IMR-90 (cell line): Measurements from ENCODE around the gene C11orf21. TPM values are rescaled to one million over a fixed set of nuclear protein-coding genes. Genes with fewer than 3 reads are reported as not detected.

Source experiments
- ATAC-seq: fragments of 200-7000 bp; cut with Tn5 transposase; 2 replicates; pipeline ENCODE4 v1.9.1; 2020; ENCODE audit warnings: low read depth, mild to moderate bottlenecking, moderate library complexity
- BruUV-seq: library from RNA; stranded (reverse); fragments of 400-500 nt; replicated peaks from 2 replicates; lab custom pipeline; 2021; lab: Mats Ljungman, UMichigan
- CTCF ChIA-PET: fragments of 300-600 bp; formaldehyde crosslinking; extraction: SDS; loops from one replicate; lab custom pipeline; 2021; ENCODE audit warnings: antibody characterized with exemption; lab: Yijun Ruan, JAX
- POLR2A ChIA-PET: fragments of 300-600 bp; sonication (Branson Sonifier 250); formaldehyde crosslinking; loops from one replicate; lab custom pipeline; 2022; ENCODE audit warnings: antibody characterized with exemption; ENCODE audit not compliant: unreplicated experiment; lab: Charles Lee
- DNase-seq: peaks from one replicate; pipeline ENCODE4 v3.0.0; 2013
- H2AFZ ChIP-seq: replicated peaks from 2 replicates; pipeline ENCODE3; 2013; ENCODE audit warnings: low read length, mild to moderate bottlenecking; ENCODE audit not compliant: poor library complexity
- H2AK5ac ChIP-seq: 2 replicates; pipeline ENCODE4 v1.6.1; 2013; ENCODE audit warnings: low read depth, low read length, inconsistent platforms
- H2AK9ac ChIP-seq: replicated peaks from 2 replicates; pipeline ENCODE3; 2013; ENCODE audit warnings: mild to moderate bottlenecking, low read depth, low read length, moderate library complexity; ENCODE audit not compliant: poor library complexity
- H2BK120ac ChIP-seq: 2 replicates; pipeline ENCODE4 v1.6.1; 2013; ENCODE audit warnings: low read depth, low read length, inconsistent platforms
- H2BK15ac ChIP-seq: 3 replicates; pipeline ENCODE4 v1.6.1; 2013; ENCODE audit warnings: low read depth, low read length, inconsistent platforms
- H2BK20ac ChIP-seq: 2 replicates; pipeline ENCODE4 v1.6.1; 2013; ENCODE audit warnings: low read depth, mild to moderate bottlenecking, inconsistent platforms, low read length, moderate library complexity
- H2BK5ac ChIP-seq: 2 replicates; pipeline ENCODE4 v1.6.1; 2013; ENCODE audit warnings: mild to moderate bottlenecking, low read depth, low read length, inconsistent platforms; ENCODE audit not compliant: poor library complexity, severe bottlenecking
- H3K14ac ChIP-seq: replicated peaks from 2 replicates; pipeline ENCODE4 v1.6.1; 2013; ENCODE audit warnings: low read depth, low read length, inconsistent platforms
- H3K18ac ChIP-seq: 2 replicates; pipeline ENCODE4 v1.6.1; 2013; ENCODE audit warnings: low read depth, low read length, control low read depth
- H3K23ac ChIP-seq: 2 replicates; pipeline ENCODE4 v1.6.1; 2013; ENCODE audit warnings: low read depth, low read length, inconsistent platforms
- H3K27ac ChIP-seq: 2 replicates; pipeline ENCODE4 v1.5.1; 2013; ENCODE audit warnings: mild to moderate bottlenecking, control low read depth, low read length; ENCODE audit not compliant: insufficient read depth
- H3K27me3 ChIP-seq: 2 replicates; pipeline ENCODE4 v1.6.1; 2013; ENCODE audit warnings: low read length; ENCODE audit not compliant: control insufficient read depth, insufficient read depth
- H3K36me3 ChIP-seq: 2 replicates; pipeline ENCODE4 v1.6.1; 2013; ENCODE audit warnings: low read length, mixed read lengths; ENCODE audit not compliant: control insufficient read depth, insufficient read depth
- H3K4ac ChIP-seq: 2 replicates; pipeline ENCODE4 v1.6.1; 2013; ENCODE audit warnings: low read depth, low read length, inconsistent platforms
- H3K4me1 ChIP-seq: 2 replicates; pipeline ENCODE4 v1.6.1; 2013; ENCODE audit warnings: low read length, mixed read lengths; ENCODE audit not compliant: control insufficient read depth, insufficient read depth
- H3K4me2 ChIP-seq: 2 replicates; pipeline ENCODE4 v1.6.1; 2013; ENCODE audit warnings: low read depth, mild to moderate bottlenecking, control low read depth, low read length, moderate library complexity
- H3K4me3 ChIP-seq: 2 replicates; pipeline ENCODE4 v1.5.1; 2013; ENCODE audit warnings: low read depth, mild to moderate bottlenecking, control low read depth, low read length, moderate library complexity; ENCODE audit not compliant: insufficient read depth
- H3K56ac ChIP-seq: 2 replicates; pipeline ENCODE4 v1.6.1; 2013; ENCODE audit warnings: low read length, inconsistent platforms; ENCODE audit not compliant: insufficient read depth; ENCODE audit errors: extremely low read depth
- H3K79me1 ChIP-seq, 2 experiments: 2 replicates each; pipeline ENCODE4 v1.6.1; 2013; ENCODE audit warnings: low read length in 2 of 2, inconsistent platforms in 1 of 2, low read depth in 1 of 2
- H3K9ac ChIP-seq: 2 replicates; pipeline ENCODE4 v1.6.1; 2013; ENCODE audit warnings: low read depth, low read length, control low read depth
- H3K9me1 ChIP-seq: 2 replicates; pipeline ENCODE4 v1.6.1; 2013; ENCODE audit warnings: low read length, inconsistent platforms; ENCODE audit not compliant: insufficient read depth
- H3K9me3 ChIP-seq: 2 replicates; pipeline ENCODE4 v1.6.1; 2013; ENCODE audit warnings: low read length; ENCODE audit not compliant: control insufficient read depth, insufficient read depth
- H4K20me1 ChIP-seq: 2 replicates; pipeline ENCODE4 v1.6.1; 2013; ENCODE audit warnings: low read length, inconsistent platforms; ENCODE audit not compliant: insufficient read depth
- H4K5ac ChIP-seq: 2 replicates; pipeline ENCODE4 v1.6.1; 2013; ENCODE audit warnings: mild to moderate bottlenecking, low read depth, low read length, control low read depth
- H4K8ac ChIP-seq, 2 experiments: 2 replicates each; pipeline ENCODE4 v1.6.1; 2013; ENCODE audit warnings: low read depth in 2 of 2, low read length in 2 of 2, control low read depth in 1 of 2, inconsistent platforms in 1 of 2
- H4K91ac ChIP-seq: 2 replicates; pipeline ENCODE4 v1.6.1; 2013; ENCODE audit warnings: low read depth, low read length, inconsistent platforms; ENCODE audit not compliant: insufficient read depth
- CHD1 ChIP-seq: IDR thresholded peaks from 2 replicates; pipeline ENCODE4 v1.6.1; 2012; ENCODE audit warnings: low read depth, low read length, improper control_type of control experiment
- ELK1 ChIP-seq: fragments of 150-350 bp; IDR thresholded peaks from 2 replicates; pipeline ENCODE4 v1.6.1; 2016; ENCODE audit warnings: low read depth, mild to moderate bottlenecking, low read length, moderate library complexity, borderline replicate concordance
- MAZ ChIP-seq: IDR thresholded peaks from 2 replicates; pipeline ENCODE4 v1.6.1; 2012; ENCODE audit warnings: low read depth, mild to moderate bottlenecking, low read length, improper control_type of control experiment, moderate library complexity, borderline replicate concordance
- USF2 ChIP-seq: fragments of 150-350 bp; IDR thresholded peaks from 2 replicates; pipeline ENCODE4 v1.6.1; 2017; ENCODE audit warnings: mild to moderate bottlenecking, antibody characterized with exemption, low read length, low read depth
- WGBS, 2 experiments: methylation state at CpG; one replicate each; pipeline versions ENCODE4 v1.1.5 to v1.1.7; 2013; ENCODE audit warnings: missing lambda C conversion rate in 2 of 2; ENCODE audit not compliant: insufficient read length in 1 of 2; ENCODE audit errors: extremely low coverage in 2 of 2; 5-methylcytosine and 5-hydroxymethylcytosine counted together
- dilution Hi-C: fragments of 300-500 bp; cut with HindIII; formaldehyde crosslinking; loops from one replicate; pipeline ENCODE4 v1.14.3; 2018; ENCODE audit warnings: low sequenced_read_pairs; ENCODE audit not compliant: unreplicated experiment
- in situ Hi-C: fragments of 300-500 bp; cut with MboI; formaldehyde crosslinking; loops from 3 replicates; pipeline ENCODE4 v1.14.3; 2019; ENCODE audit warnings: low sequenced_read_pairs, inconsistent platforms, mixed read lengths
- intact Hi-C: fragments of 100-400 bp; cut with micrococcal nuclease; formaldehyde crosslinking; loops from 2 replicates; pipeline ENCODE4 v1.10.0; 2022
- polyA plus RNA-seq, 3 experiments: library from polyadenylated mRNA; depleted of rRNA; stranded (reverse); fragments of >200 nt; gene quantifications; 2 replicates each; pipeline ENCODE4 v1.2.3, GENCODE V29; 2012; ENCODE audit warnings: low replicate concordance in 1 of 3
- total RNA-seq: library from RNA; depleted of rRNA; stranded (reverse); fragments of >200 nt; gene quantifications from 2 replicates; pipeline ENCODE4 v1.2.3, GENCODE V29; 2012

Gene C11orf21
- total and polyA plus RNA-seq, 2 of the 4 experiments (the other 2 are of a cell fraction), result not detected

- peaks cover under 1% of the 10 kb centered on the region; the same call in 1 of the 2 replicates for H3K27me3 ChIP-seq
- DNase-seq (peak; percentile 49), ATAC-seq (peak; percentile 52)
- H2AFZ ChIP-seq, result peak overlapping the region; percentile 86
- H3K4me1 ChIP-seq, result peaks cover 20% of the 10 kb centered on the region
- dilution Hi-C loops, result no loop called here
- intact Hi-C loops, result no loop called here
- H2BK5ac ChIP-seq, result peak overlapping the region; percentile 64
- H3K4me2 ChIP-seq, result no peak overlapping the region
- H4K8ac ChIP-seq, result 0 out of 4 replicates have a peak overlapping the region, but pooled peaks have one; percentile 11 to 58
- no peak overlapping the region; the same call in 1 of the 2 replicates for H3K14ac ChIP-seq
- H3K27ac ChIP-seq, result no peak overlapping the region
- no peak overlapping the region for H3K9ac ChIP-seq
- no peaks in the 10 kb centered on the region for H3K79me1 ChIP-seq
- no peak overlapping the region for H3K56ac ChIP-seq
- H2AK9ac ChIP-seq, result peak overlapping the region; percentile 96
- H3K9me3 ChIP-seq, result no peaks in the 10 kb centered on the region; the same call in 1 of the 2 replicates
- H3K36me3 ChIP-seq, result no peaks in the 10 kb centered on the region
- H3K9me1 ChIP-seq, result peaks cover 6% of the 10 kb centered on the region; the same call in 1 of the 2 replicates
- BruUV-seq, result no TSS peak
- 0 out of 2 replicates have a peak overlapping the region, but pooled peaks have one; percentile 16 for H3K18ac ChIP-seq
- 90% methylated on average over 2 of the region's 22 CpGs; no CpG with 5 or more reads in 1 of the 2 experiments for WGBS, 2 experiments
- H3K23ac ChIP-seq, result no peak overlapping the region
- TF ChIP-seq MAZ (0 out of 2 replicates have a peak, but pooled peaks have one; percentile 23), ELK1 (no peak), CHD1 (no peak), USF2 (no peak)
- peak overlapping the region; percentile 47; the same call in 1 of the 2 replicates for H4K91ac ChIP-seq
- H2BK15ac ChIP-seq, result 0 out of 3 replicates have a peak overlapping the region, but pooled peaks have one; percentile 28
- in situ Hi-C loops, result loop anchor here (5.0 kb wide), 1 partner anchor 105 kb away; no protein-coding TSS in a partner anchor
- H4K5ac ChIP-seq, result peak overlapping the region; percentile 44; the same call in 1 of the 2 replicates
- peak overlapping the region; percentile 62 for H3K4ac ChIP-seq
- H3K4me3 ChIP-seq, result no peak overlapping the region
- H2BK120ac ChIP-seq, result peak overlapping the region; percentile 60; the same call in 1 of the 2 replicates
- POLR2A ChIA-PET, result no interaction called here
- H2AK5ac ChIP-seq, result peak overlapping the region; percentile 91
- H2BK20ac ChIP-seq, result peak overlapping the region; percentile 56; the same call in 1 of the 2 replicates
- no peaks in the 10 kb centered on the region for H4K20me1 ChIP-seq
- CTCF ChIA-PET, result no interaction called here
These were observed 10.7 kb upstream of the C11orf21 start for GRCh38 chr11:2312232-2313042.
